Measurements from ENCODE around the gene SHLD2. TPM values are rescaled to one million over a fixed set of nuclear protein-coding genes. Genes with fewer than 3 reads are reported as not detected.
"Not testable (repeated sequence)": the region's sequence is repeated elsewhere in the genome, so short reads cannot be mapped to it uniquely, and the experiment has no call there.

The SHLD2 gene
- total RNA-seq, 2 donors from 2014 or later: 31.3 to 33.0 TPM

- intact Hi-C loops (cut with DNase I, micrococcal nuclease): loop anchor here in 1 of 2 donors (10.0 kb wide), 1 partner anchor 107 kb away; no protein-coding TSS in a partner anchor
Measured at GRCh38 chr10:87081574-87081973, 13.4 kb upstream of the SHLD2 start.

GRCh38 chr10:87082219-87082618 is 12.8 kb upstream of the SHLD2 start:
- not testable (repeated sequence) for ATAC-seq, DNase-seq
- intact Hi-C loops (cut with DNase I, micrococcal nuclease): loop anchor here in 1 of 2 donors (10.0 kb wide), 1 partner anchor 107 kb away; no protein-coding TSS in a partner anchor

More at GRCh38 chr10:87081574-87081973, 13.4 kb upstream of the SHLD2 start:
- ATAC-seq, DNase-seq: not testable (repeated sequence)

- intact Hi-C loops (cut with DNase I, micrococcal nuclease): loop anchor here in 1 of 2 donors (10.0 kb wide), 1 partner anchor 109 kb away; no protein-coding TSS in a partner anchor
- not testable (repeated sequence) for ATAC-seq
Measured at GRCh38 chr10:87083576-87084290, 11.3 kb upstream of the SHLD2 start.

GRCh38 chr10:87084291-87084782 is 10.7 kb upstream of the SHLD2 start:
- intact Hi-C loops (cut with DNase I, micrococcal nuclease): loop anchor here in 1 of 2 donors (10.0 kb wide), 1 partner anchor 110 kb away; no protein-coding TSS in a partner anchor
- DNase-seq, ATAC-seq: not testable (repeated sequence)

More at GRCh38 chr10:87083576-87084290, 11.3 kb upstream of the SHLD2 start:
- not testable (repeated sequence) for DNase-seq

GRCh38 chr10:87085537-87085936 is 9.5 kb upstream of the SHLD2 start:
- intact Hi-C loops (cut with DNase I, micrococcal nuclease): loop anchor here in 1 of 2 donors (10.0 kb wide), 1 partner anchor 111 kb away; no protein-coding TSS in a partner anchor

GRCh38 chr10:87089746-87090145 is 5.3 kb upstream of the SHLD2 start:
- DNase-seq: no peak
- intact Hi-C loops (cut with DNase I, micrococcal nuclease): loop anchor here in 1 of 2 donors (10.0 kb wide), 1 partner anchor 115 kb away; no protein-coding TSS in a partner anchor
- no peak for ATAC-seq

More at GRCh38 chr10:87085537-87085936, 9.5 kb upstream of the SHLD2 start:
- ATAC-seq: no peak
- no peak for DNase-seq

GRCh38 chr10:87090779-87091178 is 4.2 kb upstream of the SHLD2 start:
- DNase-seq (no peak), ATAC-seq (no peak)
- intact Hi-C loops (cut with DNase I, micrococcal nuclease): no loop called here

GRCh38 chr10:87092376-87092860 is 2.6 kb upstream of the SHLD2 start:
- ATAC-seq (no peak), DNase-seq (no peak)
- intact Hi-C loops (cut with DNase I, micrococcal nuclease): no loop called here

- peak; percentile 45 for ATAC-seq
- intact Hi-C loops (cut with DNase I, micrococcal nuclease): no loop called here
- DNase-seq: peak; percentile 38 to 41
Measured at GRCh38 chr10:87092861-87093631, 2.0 kb upstream of the SHLD2 start.

- peak; percentile 74 to 78 for DNase-seq
- ATAC-seq: peak; percentile 33
- intact Hi-C loops (cut with DNase I, micrococcal nuclease): no loop called here
Measured at GRCh38 chr10:87093632-87094372, 1.2 kb upstream of the SHLD2 start.

- peak; percentile 64 for ATAC-seq
- intact Hi-C loops (cut with DNase I, micrococcal nuclease): no loop called here
- DNase-seq: peak; percentile 81 to 83
Measured at GRCh38 chr10:87095236-87095945, 385 bp downstream of the SHLD2 start.

GRCh38 chr10:87101996-87102395 is 7.0 kb downstream of the SHLD2 start:
- no peak for DNase-seq
- intact Hi-C loops (cut with DNase I, micrococcal nuclease): no loop called here
- ATAC-seq: no peak

- DNase-seq; intact Hi-C loops (cut with DNase I, micrococcal nuclease): not testable (repeated sequence)
- ATAC-seq: peak; percentile 77
Measured at GRCh38 chr10:87104727-87105126, 9.7 kb downstream of the SHLD2 start.

GRCh38 chr10:87105446-87106124 is 10.6 kb downstream of the SHLD2 start:
- DNase-seq (no peak), ATAC-seq (peak; percentile 67)

GRCh38 chr10:87118122-87118521 is 23.1 kb downstream of the SHLD2 start:
- intact Hi-C loops (cut with DNase I, micrococcal nuclease); DNase-seq; ATAC-seq: not testable (repeated sequence)

More at GRCh38 chr10:87105446-87106124, 10.6 kb downstream of the SHLD2 start:
- intact Hi-C loops (cut with DNase I, micrococcal nuclease): no loop called here

GRCh38 chr10:87119029-87119428 is 24.0 kb downstream of the SHLD2 start:
- intact Hi-C loops (cut with DNase I, micrococcal nuclease); ATAC-seq; DNase-seq: not testable (repeated sequence)

- ATAC-seq; intact Hi-C loops (cut with DNase I, micrococcal nuclease); DNase-seq: not testable (repeated sequence)
Measured at GRCh38 chr10:87123351-87123750, 28.3 kb downstream of the SHLD2 start.

All from left colon (tissue), 2 donors.